ENCODE measurements around the gene RPL18. TPM values are rescaled to one million over a fixed set of nuclear protein-coding genes. Genes with fewer than 3 reads are reported as not detected.
A peak's percentile ranks its signal among the peaks of the same experiment; 100 is the strongest.

The RPL18 gene
- total RNA-seq, 2 donors from 2014 or later = 2,402 to 3,112 TPM

GRCh38 chr19:48646001-48646721 is 27.2 kb upstream of the RPL18 start, which contains the start of gene CA11:
Gene CA11, minus strand, starts transcription at chr19:48646187. Its CDS starts 555 bp downstream, at chr19:48645632.
- WGBS, 2 donors = 1% methylated on average over 17 to 22 of the region's 33 CpGs
- no peaks in the 10 kb centered on the region for H3K27me3 ChIP-seq
- no peaks in the 10 kb centered on the region for H3K9me3 ChIP-seq
- ATAC-seq = peak; percentile 91
- peak within 1 kb of the TSS; percentile 84 to 92 (median 90) for H3K27ac ChIP-seq
- DNase-seq = peak; percentile 89 to 90 (median 89)
- TF ChIP-seq, protein P1, sequence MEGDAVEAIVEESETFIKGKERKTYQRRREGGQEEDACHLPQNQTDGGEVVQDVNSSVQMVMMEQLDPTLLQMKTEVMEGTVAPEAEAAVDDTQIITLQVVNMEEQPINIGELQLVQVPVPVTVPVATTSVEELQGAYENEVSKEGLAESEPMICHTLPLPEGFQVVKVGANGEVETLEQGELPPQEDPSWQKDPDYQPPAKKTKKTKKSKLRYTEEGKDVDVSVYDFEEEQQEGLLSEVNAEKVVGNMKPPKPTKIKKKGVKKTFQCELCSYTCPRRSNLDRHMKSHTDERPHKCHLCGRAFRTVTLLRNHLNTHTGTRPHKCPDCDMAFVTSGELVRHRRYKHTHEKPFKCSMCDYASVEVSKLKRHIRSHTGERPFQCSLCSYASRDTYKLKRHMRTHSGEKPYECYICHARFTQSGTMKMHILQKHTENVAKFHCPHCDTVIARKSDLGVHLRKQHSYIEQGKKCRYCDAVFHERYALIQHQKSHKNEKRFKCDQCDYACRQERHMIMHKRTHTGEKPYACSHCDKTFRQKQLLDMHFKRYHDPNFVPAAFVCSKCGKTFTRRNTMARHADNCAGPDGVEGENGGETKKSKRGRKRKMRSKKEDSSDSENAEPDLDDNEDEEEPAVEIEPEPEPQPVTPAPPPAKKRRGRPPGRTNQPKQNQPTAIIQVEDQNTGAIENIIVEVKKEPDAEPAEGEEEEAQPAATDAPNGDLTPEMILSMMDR (IDR thresholded peaks at IDR 0.05) = peak; percentile 90 to 98 (median 96)
- peak in 2 of 3 donors; percentile 57 to 67 for TF ChIP-seq POLR2A (IDR thresholded peaks at IDR 0.05)
- H3K36me3 ChIP-seq (replicated peaks in 1 of 2; ENCODE audit: insufficient read depth in 1 of 2, low read depth in 2 of 2) = no peaks in the 10 kb centered on the region
- H3K4me3 ChIP-seq = peak within 1 kb of the TSS; percentile 10 to 35
- intact Hi-C loops (cut with DNase I) = no loop called here
- H3K4me1 ChIP-seq = peaks cover 23% of the 10 kb centered on the region

GRCh38 chr19:48645620-48646000 is 26.6 kb upstream of the RPL18 start:
- peak overlapping the region; percentile 84 to 92 (median 90) for H3K27ac ChIP-seq
- H3K4me1 ChIP-seq = peaks cover 28% of the 10 kb centered on the region
- TF ChIP-seq, protein P1 (IDR thresholded peaks at IDR 0.05) = peak in 1 of 7 experiments; percentile 2
- TF ChIP-seq POLR2A (IDR thresholded peaks at IDR 0.05) = no peak
- H3K36me3 ChIP-seq (replicated peaks in 1 of 2; ENCODE audit: insufficient read depth in 1 of 2, low read depth in 2 of 2) = no peaks in the 10 kb centered on the region
- 1 to 2% methylated on average over 5 to 6 of the region's 6 CpGs for WGBS, 2 donors
- DNase-seq (no peak), ATAC-seq (peak; percentile 3)
- H3K4me3 ChIP-seq = peak overlapping the region in 1 of 2 donors; percentile 10
- intact Hi-C loops (cut with DNase I) = no loop called here
- H3K27me3 ChIP-seq = no peaks in the 10 kb centered on the region
- no peaks in the 10 kb centered on the region for H3K9me3 ChIP-seq

DNA sequence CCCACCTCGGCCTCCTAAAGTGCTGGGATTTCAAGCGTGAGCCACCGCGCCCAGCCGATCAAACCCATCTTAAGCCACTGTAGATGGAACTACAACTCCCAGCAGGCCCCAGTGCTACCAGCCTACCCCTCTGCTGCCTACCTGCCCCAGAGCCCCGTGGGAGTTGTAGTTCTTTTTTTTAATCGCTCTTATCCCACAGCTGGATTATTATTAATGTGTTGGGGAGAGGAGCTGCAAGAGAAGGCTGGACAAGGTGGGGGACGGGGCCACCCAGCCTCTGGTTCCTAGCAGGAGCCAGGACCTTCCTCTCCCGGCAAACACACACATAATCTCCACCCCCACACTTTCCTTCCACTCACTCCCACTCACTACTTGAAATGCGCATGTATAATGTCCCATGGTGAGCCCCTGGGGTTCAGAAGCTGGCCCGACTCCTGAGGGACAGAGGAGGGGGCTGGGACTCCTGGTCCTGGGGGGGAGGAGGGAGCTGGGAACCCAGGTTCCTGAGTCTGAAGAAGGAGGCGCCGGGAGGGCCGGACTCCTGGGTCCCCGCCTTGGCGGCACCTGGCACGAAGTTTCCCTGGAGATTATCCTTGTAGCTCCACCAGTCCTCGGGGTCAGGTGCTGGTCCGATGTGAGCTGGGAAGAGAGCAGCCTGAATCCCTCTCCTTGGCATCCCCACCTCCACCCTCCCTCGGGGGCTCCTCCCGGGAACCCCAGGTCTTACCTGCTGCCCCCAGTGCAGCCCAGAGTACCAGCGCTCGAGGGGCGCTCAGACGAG is 26.1 kb upstream of the RPL18 start:
- TF ChIP-seq POLR2A (IDR thresholded peaks at IDR 0.05) = no peak
- TF ChIP-seq, protein P1 (IDR thresholded peaks at IDR 0.05) = no peak
- WGBS, 2 donors = 3 to 8% methylated on average over 16 to 25 of the region's 25 CpGs
- ATAC-seq (peak; percentile 73), DNase-seq (peak; percentile 80 to 87 (median 85))
- H3K36me3 ChIP-seq (replicated peaks in 1 of 2; ENCODE audit: insufficient read depth in 1 of 2, low read depth in 2 of 2) = no peaks in the 10 kb centered on the region
- H3K4me3 ChIP-seq = no peak overlapping the region
- intact Hi-C loops (cut with DNase I) = no loop called here
- H3K9me3 ChIP-seq = no peaks in the 10 kb centered on the region
- peaks cover 28% of the 10 kb centered on the region for H3K4me1 ChIP-seq
- H3K27ac ChIP-seq = peak overlapping the region; percentile 84 to 92 (median 90)
- no peaks in the 10 kb centered on the region for H3K27me3 ChIP-seq

DNA sequence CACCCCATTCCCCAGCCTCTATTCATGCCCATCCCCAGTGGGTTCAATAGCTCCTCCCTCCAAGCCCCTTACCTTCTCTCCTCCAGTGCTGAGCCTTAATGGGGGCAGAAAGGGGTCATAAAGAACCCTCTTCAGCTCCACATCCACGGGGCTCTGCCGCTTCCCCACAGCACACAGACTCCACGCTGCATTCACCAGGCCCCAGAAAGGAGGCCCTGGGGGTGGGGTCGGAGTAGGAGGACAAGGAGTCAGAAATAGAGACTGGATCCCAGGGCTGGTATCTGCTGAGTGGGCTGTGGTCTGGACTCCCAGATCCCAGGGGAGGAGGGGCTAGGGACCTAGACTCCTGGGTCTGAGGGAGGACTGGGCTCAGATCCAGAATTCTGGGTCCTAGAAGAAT is 25.4 kb upstream of the RPL18 start:
- Histone ChIP-seq H3K36me3 (replicated peaks in 1 of 2; ENCODE audit: insufficient read depth in 1 of 2, low read depth in 2 of 2) (no peaks in the 10 kb centered on the region), H3K9me3 (no peaks in the 10 kb centered on the region), H3K4me1 (peaks cover 31% of the 10 kb centered on the region), H3K4me3 (no peak overlapping the region), H3K27ac (no peak overlapping the region), H3K27me3 (no peaks in the 10 kb centered on the region)
- intact Hi-C loops (cut with DNase I) = no loop called here
- DNase-seq (no peak), ATAC-seq (no peak)
- TF ChIP-seq, protein P1 (IDR thresholded peaks at IDR 0.05) = no peak
- TF ChIP-seq POLR2A (IDR thresholded peaks at IDR 0.05) = no peak
- WGBS, 2 donors = 62 to 71% methylated on average over 3 to 4 of the region's 4 CpGs

Measured in body of pancreas (tissue), 4 donors.